ENCODE data around the gene CNPY3. TPM values are rescaled to one million over a fixed set of nuclear protein-coding genes. Genes with fewer than 3 reads are reported as not detected.

CNPY3 gene
- total RNA-seq, 1 experiment from 2014 or later, result 56.0 TPM

GRCh38 chr6:42938428-42938796 lies 9.1 kb downstream of the CNPY3 start:
- peak overlapping the region in 1 of 3 experiments; percentile 47; a peak in 1 of 7 replicates for H3K27ac Mint-ChIP-seq
- H4K5ac ChIP-seq (ENCODE audit: insufficient read length, low read depth, low read length), result no peak overlapping the region
- H3K9ac ChIP-seq (ENCODE audit: extremely low read depth, insufficient read length, low read length), result no peak overlapping the region
- H3K4me1 Mint-ChIP-seq, result peaks cover 9 to 14% of the 10 kb centered on the region in 2 experiments
- peaks cover 2% of the 10 kb centered on the region; the same call in 1 of the 2 replicates for H3K79me2 ChIP-seq (ENCODE audit: insufficient read depth, low read length)
- H2AFZ ChIP-seq (ENCODE audit: low read length), result no peak overlapping the region
- H2BK20ac ChIP-seq (ENCODE audit: low read depth, low read length, poor library complexity, severe bottlenecking), result no peak overlapping the region
- no CpG with 5 or more reads among the region's 5 CpGs for WGBS (ENCODE audit: extremely low coverage, insufficient read length, low lambda C conversion rate)
- no peak overlapping the region for H3K4me3 Mint-ChIP-seq
- H3K4me2 ChIP-seq (ENCODE audit: insufficient read depth, insufficient read length, low read length), result no peak overlapping the region
- no peaks in the 10 kb centered on the region for H3K4me1 ChIP-seq (ENCODE audit: insufficient read depth, low read length)
- no peak overlapping the region for H2AK5ac ChIP-seq (ENCODE audit: insufficient read length, low read length)
- no peak overlapping the region for H3T11ph ChIP-seq (ENCODE audit: low read length)
- H2BK5ac ChIP-seq (ENCODE audit: insufficient read length, low read length), result no peak overlapping the region
- H3K27me3 ChIP-seq (ENCODE audit: insufficient read depth, low read length), result no peaks in the 10 kb centered on the region
- H4K20me1 ChIP-seq (ENCODE audit: control insufficient read depth, insufficient read depth, insufficient read length), result peaks cover 2% of the 10 kb centered on the region
- no peaks in the 10 kb centered on the region for H3K23me2 ChIP-seq (ENCODE audit: insufficient read length, low read depth, low read length, poor library complexity, severe bottlenecking)
- H3K36me3 Mint-ChIP-seq (ENCODE audit: insufficient read depth in 1 of 3, low read depth in 3 of 3), result peaks cover 34 to 76% (median 56%) of the 10 kb centered on the region in 3 experiments
- no peaks in the 10 kb centered on the region for H3K9me3 ChIP-seq (ENCODE audit: control insufficient read depth, low read depth, low read length)
- no peak overlapping the region for H4K8ac ChIP-seq (replicated peaks; ENCODE audit: insufficient read length, low read depth, low read length)
- no peaks in the 10 kb centered on the region for H3K27me3 Mint-ChIP-seq (ENCODE audit: low read depth)
- H3K18ac ChIP-seq (ENCODE audit: insufficient read length, low read depth, low read length), result no peak overlapping the region
- no peak overlapping the region for H3K56ac ChIP-seq (ENCODE audit: insufficient read length, low read depth, low read length)
- H3K23ac ChIP-seq (ENCODE audit: insufficient read length, low read depth, low read length), result no peak overlapping the region
- H3K27ac ChIP-seq (ENCODE audit: insufficient read length, low read depth, low read length), result no peak overlapping the region
- H3K14ac ChIP-seq (ENCODE audit: insufficient read depth, low read length), result no peak overlapping the region; the same call in 1 of the 2 replicates
- no peak overlapping the region for H4K91ac ChIP-seq (ENCODE audit: insufficient read length, low read depth, low read length)
- H3K9me3 Mint-ChIP-seq, result no peaks in the 10 kb centered on the region; a peak in 1 of 5 replicates
- H2BK15ac ChIP-seq (ENCODE audit: low read depth, low read length), result no peak overlapping the region
- no peak overlapping the region for H2BK120ac ChIP-seq (ENCODE audit: low read depth, low read length, poor library complexity, severe bottlenecking)
- H3K4ac ChIP-seq (ENCODE audit: low read depth, low read length), result no peak overlapping the region
- no peak overlapping the region for H2BK12ac ChIP-seq (ENCODE audit: insufficient read length, low read depth, low read length)
- no peaks in the 10 kb centered on the region for H3K79me1 ChIP-seq (ENCODE audit: insufficient read depth, low read depth, low read length, poor library complexity, severe bottlenecking)
- DNase-seq, result no peak
- TF ChIP-seq CTCF (conservative IDR thresholded peaks at IDR 0.05), result no peak

All from H9 (cell line).